Epidermal melanocyte (primary cell): ENCODE results near the gene DLX3.
"Not testable (repeated sequence)": the region's sequence is repeated elsewhere in the genome, so short reads cannot be mapped to it uniquely, and the experiment has no call there.

ENCODE experiments used
- DNase-seq: peaks from one replicate; pipeline ENCODE4 v3.0.0; 2011; ENCODE audit warnings: low spot score; ENCODE audit not compliant: insufficient read length

DLX3 gene

GRCh38 chr17:49995055-49995738 lies at the start of gene DLX3:
TSS of gene DLX3 (minus strand) at chr17:49995224. CDS start at chr17:49994998, 226 bp downstream.
- DNase-seq: peak; percentile 65

GRCh38 chr17:50044483-50044882 lies 49.5 kb upstream of the DLX3 start:
- peak; percentile 3 for DNase-seq

- peak; percentile 13 for DNase-seq
These were observed 48.5 kb upstream of the DLX3 start for GRCh38 chr17:50043290-50044148.

GRCh38 chr17:50042211-50042610 lies 47.2 kb upstream of the DLX3 start:
- no peak for DNase-seq

GRCh38 chr17:50040496-50040895 lies 45.5 kb upstream of the DLX3 start:
- DNase-seq: not testable (repeated sequence)

GRCh38 chr17:50039058-50039457 lies 44.0 kb upstream of the DLX3 start:
- no peak for DNase-seq

- no peak for DNase-seq
These were observed 42.5 kb upstream of the DLX3 start for GRCh38 chr17:50037321-50038107.

GRCh38 chr17:50036455-50037261 lies 41.6 kb upstream of the DLX3 start:
- no peak for DNase-seq

- DNase-seq: no peak
These were observed 40.9 kb upstream of the DLX3 start for GRCh38 chr17:50035945-50036344.

GRCh38 chr17:50035421-50035879 lies 40.4 kb upstream of the DLX3 start:
- no peak for DNase-seq

- no peak for DNase-seq
These were observed 39.7 kb upstream of the DLX3 start for GRCh38 chr17:50034498-50035364.

- DNase-seq: no peak
These were observed 38.3 kb upstream of the DLX3 start for GRCh38 chr17:50033316-50033715.

GRCh38 chr17:50029185-50029584 lies 34.2 kb upstream of the DLX3 start:
- DNase-seq: no peak

- no peak for DNase-seq
These were observed 33.7 kb upstream of the DLX3 start for GRCh38 chr17:50028736-50029120.

- peak; percentile 66 for DNase-seq
These were observed 33.1 kb upstream of the DLX3 start for GRCh38 chr17:50027881-50028735.

- peak; percentile 53 for DNase-seq
These were observed 32.3 kb upstream of the DLX3 start for GRCh38 chr17:50027172-50027880.

GRCh38 chr17:50026837-50027171 lies 31.8 kb upstream of the DLX3 start:
- peak; percentile 60 for DNase-seq

GRCh38 chr17:50026046-50026675 lies 31.1 kb upstream of the DLX3 start:
- DNase-seq: no peak
